ENCODE results near the gene ZNF138. TPM values are rescaled to one million over a fixed set of nuclear protein-coding genes. Genes with fewer than 3 reads are reported as not detected.
"Not testable (repeated sequence)": the region's sequence is repeated elsewhere in the genome, so short reads cannot be mapped to it uniquely, and the experiment has no call there.

ZNF138 gene
- total RNA-seq, 3 donors from 2014 or later = 10.6 to 40.8 (median 31.1) TPM

- Histone ChIP-seq H3K36me3 (no peaks in the 10 kb centered on the region), H3K4me1 (no peaks in the 10 kb centered on the region), H3K9me3 (no peaks in the 10 kb centered on the region), H3K4me3 (no peak overlapping the region), H3K27ac (peak overlapping the region; percentile 33 to 71), H3K27me3 (no peaks in the 10 kb centered on the region)
- intact Hi-C loops (cut with DNase I; ENCODE audit: low total_unique reads) = no loop called here
- no peak for DNase-seq (ENCODE audit: low spot score in 2 of 2)
- TF ChIP-seq CTCF (IDR thresholded peaks at IDR 0.05) (no peak), POLR2A (IDR thresholded peaks at IDR 0.05) (no peak), POLR2AphosphoS5 (IDR thresholded peaks at IDR 0.05) (no peak)
These were observed 36.1 kb upstream of the ZNF138 start for GRCh38 chr7:64758151-64758550.

- Histone ChIP-seq H3K9me3 (no peaks in the 10 kb centered on the region), H3K27ac (no peak overlapping the region), H3K27me3 (no peaks in the 10 kb centered on the region), H3K4me3 (no peak overlapping the region), H3K4me1 (no peaks in the 10 kb centered on the region), H3K36me3 (no peaks in the 10 kb centered on the region)
- intact Hi-C loops (cut with DNase I; ENCODE audit: low total_unique reads) = no loop called here
- TF ChIP-seq POLR2AphosphoS5 (IDR thresholded peaks at IDR 0.05) (no peak), POLR2A (IDR thresholded peaks at IDR 0.05) (no peak), CTCF (IDR thresholded peaks at IDR 0.05) (no peak)
- no peak for DNase-seq (ENCODE audit: low spot score in 2 of 2)
These were observed 25.4 kb upstream of the ZNF138 start for GRCh38 chr7:64768824-64769223.

GRCh38 chr7:64774204-64774842, 19.9 kb upstream of the ZNF138 start:
- no peak overlapping the region for H3K27ac ChIP-seq
- intact Hi-C loops (cut with DNase I; ENCODE audit: low total_unique reads) = no loop called here
- no peaks in the 10 kb centered on the region for H3K9me3 ChIP-seq
- TF ChIP-seq POLR2AphosphoS5 (IDR thresholded peaks at IDR 0.05) = no peak
- no peak for TF ChIP-seq POLR2A (IDR thresholded peaks at IDR 0.05)
- TF ChIP-seq CTCF (IDR thresholded peaks at IDR 0.05) = no peak
- H3K4me3 ChIP-seq = no peak overlapping the region
- DNase-seq (ENCODE audit: low spot score in 2 of 2) = no peak
- no peaks in the 10 kb centered on the region for H3K4me1 ChIP-seq
- H3K27me3 ChIP-seq = no peaks in the 10 kb centered on the region
- H3K36me3 ChIP-seq = no peaks in the 10 kb centered on the region

GRCh38 chr7:64775289-64775688, 18.9 kb upstream of the ZNF138 start:
- H3K36me3 ChIP-seq = no peaks in the 10 kb centered on the region
- no peak for TF ChIP-seq POLR2A (IDR thresholded peaks at IDR 0.05)
- no peak for TF ChIP-seq POLR2AphosphoS5 (IDR thresholded peaks at IDR 0.05)
- TF ChIP-seq CTCF (IDR thresholded peaks at IDR 0.05) = no peak
- no peak overlapping the region for H3K4me3 ChIP-seq
- H3K27me3 ChIP-seq = no peaks in the 10 kb centered on the region
- H3K4me1 ChIP-seq = no peaks in the 10 kb centered on the region
- intact Hi-C loops (cut with DNase I; ENCODE audit: low total_unique reads) = no loop called here
- no peak overlapping the region for H3K27ac ChIP-seq
- no peak for DNase-seq (ENCODE audit: low spot score in 2 of 2)
- H3K9me3 ChIP-seq = no peaks in the 10 kb centered on the region

GRCh38 chr7:64784842-64785241, 9.4 kb upstream of the ZNF138 start:
- DNase-seq (ENCODE audit: low spot score in 2 of 2); H3K36me3 ChIP-seq; intact Hi-C loops (cut with DNase I; ENCODE audit: low total_unique reads); H3K9me3 ChIP-seq; H3K27ac ChIP-seq; H3K4me3 ChIP-seq; H3K27me3 ChIP-seq; H3K4me1 ChIP-seq: not testable (repeated sequence)

- intact Hi-C loops (cut with DNase I; ENCODE audit: low total_unique reads) = no loop called here
- TF ChIP-seq POLR2A (IDR thresholded peaks at IDR 0.05) = no peak
- TF ChIP-seq POLR2AphosphoS5 (IDR thresholded peaks at IDR 0.05) = no peak
- TF ChIP-seq CTCF (IDR thresholded peaks at IDR 0.05) = no peak
- H3K27me3 ChIP-seq = no peaks in the 10 kb centered on the region
- no peaks in the 10 kb centered on the region for H3K9me3 ChIP-seq
- DNase-seq (ENCODE audit: low spot score in 2 of 2) = no peak
- no peaks in the 10 kb centered on the region for H3K36me3 ChIP-seq
- H3K4me3 ChIP-seq = no peak overlapping the region
- no peak overlapping the region for H3K27ac ChIP-seq
- no peaks in the 10 kb centered on the region for H3K4me1 ChIP-seq
These were observed 6.9 kb upstream of the ZNF138 start for GRCh38 chr7:64787295-64787694.

- H3K27ac ChIP-seq; H3K4me3 ChIP-seq; DNase-seq (ENCODE audit: low spot score in 2 of 2); H3K27me3 ChIP-seq; H3K4me1 ChIP-seq; H3K36me3 ChIP-seq; H3K9me3 ChIP-seq; intact Hi-C loops (cut with DNase I; ENCODE audit: low total_unique reads): not testable (repeated sequence)
These were observed 5.0 kb upstream of the ZNF138 start for GRCh38 chr7:64789241-64789640.
